Measurements from ENCODE around the gene PARP8.
"Not testable (repeated sequence)": the region's sequence is repeated elsewhere in the genome, so short reads cannot be mapped to it uniquely, and the experiment has no call there.

Gene PARP8

DNA sequence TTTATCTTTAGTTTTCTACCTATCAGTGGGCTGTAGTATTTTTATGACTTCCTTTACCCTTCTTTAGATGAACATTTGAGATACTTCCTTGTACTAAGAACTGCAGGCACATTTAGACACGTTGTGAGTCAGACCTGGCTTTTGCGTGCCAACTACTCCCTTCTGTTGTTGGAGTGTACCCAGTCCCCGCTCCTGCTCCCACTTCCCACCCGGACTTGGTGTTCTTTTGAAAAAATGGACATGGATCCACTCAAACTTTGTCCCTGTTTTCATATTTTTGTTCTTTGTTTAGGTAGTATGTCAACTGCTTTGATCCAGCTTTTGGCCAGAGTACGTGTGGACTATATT lies 60.7 kb downstream of the PARP8 start:
- no peak for DNase-seq (ENCODE audit: low read depth)

DNA sequence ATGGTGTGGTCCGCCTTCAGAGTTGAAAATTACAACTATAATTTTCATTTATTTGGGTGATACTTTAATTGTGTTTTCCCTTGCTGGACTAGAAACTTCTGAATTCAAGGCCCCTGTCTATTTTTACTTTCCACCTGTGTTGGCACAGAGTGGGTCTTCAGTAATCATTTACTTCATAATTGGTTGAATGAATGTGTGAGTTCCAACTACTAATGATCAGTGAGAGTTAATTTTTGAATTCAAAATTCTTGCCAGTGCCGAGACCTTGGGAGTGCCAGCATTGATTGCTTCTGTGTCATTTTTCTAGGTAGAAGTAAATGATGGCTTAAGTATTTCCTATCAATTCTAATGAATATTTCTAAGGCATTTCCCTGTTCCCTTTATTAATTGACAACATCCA lies 61.4 kb downstream of the PARP8 start:
- DNase-seq (ENCODE audit: low read depth) = no peak

DNA sequence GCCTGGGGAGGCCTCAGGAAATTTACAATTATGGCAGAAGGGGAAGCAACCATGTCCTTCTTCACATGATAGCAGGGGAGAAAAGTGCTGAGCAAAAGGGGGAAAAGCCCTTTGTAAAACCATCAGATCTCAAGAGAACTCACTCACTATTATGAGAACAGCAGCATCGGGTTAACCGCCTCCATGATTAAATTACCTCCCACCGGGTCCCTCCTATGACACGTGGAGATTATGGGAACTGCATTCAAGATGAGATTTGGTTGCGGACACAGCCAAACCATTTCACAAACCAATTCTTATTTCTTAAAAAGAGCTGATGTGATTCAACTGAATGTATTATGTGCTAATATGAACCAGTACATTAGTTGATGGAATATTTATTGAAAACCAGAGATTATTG lies 63.9 kb downstream of the PARP8 start:
- DNase-seq (ENCODE audit: low read depth) = no peak

DNA sequence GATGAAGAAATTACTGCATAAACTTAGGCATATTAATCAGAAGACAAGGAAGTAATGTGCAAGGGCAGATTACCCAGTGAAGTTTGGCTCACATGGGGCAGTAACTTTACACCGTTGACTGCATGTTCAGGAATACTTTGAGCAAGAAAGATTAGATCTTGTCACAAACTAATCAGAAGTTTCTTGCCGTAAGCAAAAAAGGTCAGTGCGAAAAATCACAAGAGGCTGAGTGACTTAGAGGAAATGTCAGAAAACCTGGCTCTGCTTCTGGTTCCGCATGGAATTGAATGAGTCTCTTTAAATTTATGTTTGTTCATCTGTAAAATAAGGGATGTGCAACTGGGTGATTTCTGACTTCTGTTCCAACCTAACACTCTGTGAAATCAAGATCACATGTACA lies 64.4 kb downstream of the PARP8 start:
- DNase-seq (ENCODE audit: low read depth) = no peak

DNA sequence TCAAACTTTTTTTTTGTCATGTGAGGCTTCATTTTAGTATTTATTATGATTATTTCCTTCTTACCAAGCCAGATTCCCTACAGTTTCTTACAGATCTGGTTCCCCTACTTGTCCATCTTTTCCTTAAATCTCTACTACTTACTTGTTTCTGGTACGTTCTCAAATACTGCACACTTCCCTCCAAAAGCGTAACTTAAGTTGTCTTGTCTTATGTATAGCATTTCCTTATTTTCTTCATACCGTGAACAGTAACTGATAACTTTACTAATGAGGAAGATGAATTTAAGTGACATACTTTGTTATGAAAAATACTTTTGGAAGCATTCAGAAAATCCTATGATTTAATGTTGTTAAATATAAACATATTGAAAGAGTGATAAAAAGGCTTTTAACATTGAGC lies 67.3 kb downstream of the PARP8 start:
- no peak for DNase-seq (ENCODE audit: low read depth)

DNA sequence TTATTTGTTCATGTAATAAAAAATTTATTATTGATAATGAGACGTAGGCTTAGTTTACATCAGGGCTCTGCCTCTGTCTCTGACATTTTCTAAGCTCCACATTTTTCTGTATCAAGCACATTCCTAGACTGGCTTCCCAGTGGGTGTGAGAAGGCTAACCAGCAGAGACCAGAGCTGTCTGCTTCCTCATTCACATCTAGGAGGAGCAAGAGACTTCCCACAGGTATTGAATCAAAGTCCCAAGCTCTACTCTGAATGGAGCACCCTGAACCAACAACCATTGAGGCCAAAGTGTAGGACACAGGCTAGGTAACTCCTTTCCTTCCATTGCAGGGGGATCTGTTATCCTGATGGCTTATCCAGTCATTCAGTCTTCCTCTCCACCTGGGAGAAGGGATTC lies 72.4 kb downstream of the PARP8 start:
- DNase-seq (ENCODE audit: low read depth) = no peak

DNA sequence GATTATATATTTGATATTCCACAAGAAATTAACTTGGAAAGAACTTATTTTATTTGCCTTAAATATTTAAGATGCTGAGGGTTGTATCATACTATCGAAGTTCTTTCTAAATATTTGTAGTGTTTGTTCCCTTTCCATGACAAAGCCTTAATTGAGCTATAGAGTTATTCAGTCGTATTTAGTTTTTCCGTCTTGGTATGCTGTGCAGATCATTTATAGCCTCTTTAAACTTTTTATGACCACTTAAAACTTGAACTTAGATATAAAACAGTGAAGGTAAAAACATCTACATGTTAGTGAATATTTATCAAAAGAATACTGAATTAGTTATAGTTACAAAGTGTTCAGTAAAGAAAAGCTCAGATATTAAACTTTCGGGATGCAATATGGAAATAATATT lies 74.4 kb downstream of the PARP8 start:
- no peak for DNase-seq (ENCODE audit: low read depth)

DNA sequence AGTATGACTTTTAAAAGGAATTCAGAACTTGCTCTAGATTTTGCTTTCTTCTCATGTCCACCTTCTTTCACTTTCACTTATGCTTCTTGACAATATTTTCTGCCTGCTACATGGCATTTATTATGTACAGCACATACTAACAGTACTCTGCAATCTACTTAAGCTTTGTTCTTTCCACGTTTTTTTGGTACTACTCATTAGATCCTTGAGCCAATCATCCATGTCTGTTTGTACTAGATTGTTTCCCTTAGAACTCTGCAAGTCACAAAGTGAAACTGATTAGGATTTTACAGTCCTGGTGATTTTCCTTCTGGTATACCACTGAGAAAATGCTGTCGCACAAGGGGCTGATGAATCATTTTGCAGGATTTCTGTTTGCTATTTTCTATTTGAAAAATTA lies 78.3 kb downstream of the PARP8 start:
- no peak for DNase-seq (ENCODE audit: low read depth)

DNA sequence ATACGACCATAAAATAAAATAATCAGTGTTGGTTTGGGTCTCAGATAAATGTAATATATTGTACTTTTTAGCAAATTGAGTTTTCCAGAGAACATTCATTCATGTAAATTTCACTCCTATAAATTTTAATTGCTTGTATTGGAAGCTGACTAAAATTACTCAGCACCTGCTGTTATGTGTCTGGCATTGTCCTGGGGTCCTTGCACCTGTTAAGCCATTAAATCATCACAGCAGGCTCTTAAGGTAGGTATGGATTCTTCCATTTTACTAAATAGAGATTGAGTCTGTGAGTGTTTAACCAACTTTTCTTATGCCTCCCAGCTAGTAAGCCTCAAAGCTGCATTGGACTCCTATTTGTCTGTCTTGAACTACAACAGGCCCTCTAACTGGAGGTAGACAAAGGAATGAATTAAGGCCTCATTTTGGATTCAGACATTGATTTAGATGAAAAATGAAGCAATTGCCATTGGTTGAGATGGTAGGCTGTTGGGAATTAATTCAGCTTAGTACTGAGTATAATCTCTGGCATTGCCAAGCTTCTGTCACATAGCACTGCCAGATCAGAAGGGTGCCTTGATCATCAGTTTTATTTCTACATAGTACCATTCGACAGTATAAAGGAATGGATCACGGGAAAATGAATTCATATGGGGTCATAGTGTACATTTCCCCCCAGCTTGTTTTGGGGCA lies 78.9 kb downstream of the PARP8 start:
- DNase-seq (ENCODE audit: low read depth) = no peak

DNA sequence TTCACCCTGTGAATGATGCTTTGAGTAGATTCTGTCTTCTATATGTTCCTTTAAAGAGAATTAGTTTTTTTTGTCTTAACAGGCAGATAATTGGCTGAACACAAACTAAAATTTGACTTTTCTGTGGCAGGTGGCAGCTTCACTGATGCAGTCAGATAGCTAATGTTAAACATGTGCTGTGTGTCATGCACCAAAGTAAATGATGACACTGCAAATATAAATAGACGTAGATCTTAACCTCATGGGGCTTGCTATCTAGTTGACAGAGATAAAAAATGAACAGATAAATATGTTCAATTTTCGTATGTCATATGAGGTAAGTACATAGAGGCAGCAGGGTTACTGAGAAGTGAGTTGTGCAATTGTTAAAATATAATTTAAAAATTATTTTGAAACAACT lies 82.7 kb downstream of the PARP8 start:
- no peak for DNase-seq (ENCODE audit: low read depth)

DNA sequence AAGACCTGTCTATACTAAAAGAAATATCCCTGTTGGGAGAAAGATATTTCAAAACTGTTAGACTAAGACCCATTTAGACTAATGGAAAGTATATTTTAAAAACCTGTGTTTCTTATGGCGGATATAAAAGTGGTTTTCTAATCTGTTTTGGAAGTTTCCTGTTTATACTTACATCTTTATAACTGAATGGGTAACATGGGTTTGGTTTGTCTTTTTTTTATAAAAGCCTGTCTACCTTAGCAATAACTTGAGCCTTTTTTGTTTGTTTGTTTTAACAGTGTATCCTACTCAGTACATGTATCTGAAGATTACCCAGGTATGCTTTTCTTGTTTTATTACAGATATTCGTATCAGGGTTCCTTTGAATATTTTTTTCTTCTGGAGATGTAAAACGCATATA lies 83.4 kb downstream of the PARP8 start:
- DNase-seq (ENCODE audit: low read depth) = no peak

DNA sequence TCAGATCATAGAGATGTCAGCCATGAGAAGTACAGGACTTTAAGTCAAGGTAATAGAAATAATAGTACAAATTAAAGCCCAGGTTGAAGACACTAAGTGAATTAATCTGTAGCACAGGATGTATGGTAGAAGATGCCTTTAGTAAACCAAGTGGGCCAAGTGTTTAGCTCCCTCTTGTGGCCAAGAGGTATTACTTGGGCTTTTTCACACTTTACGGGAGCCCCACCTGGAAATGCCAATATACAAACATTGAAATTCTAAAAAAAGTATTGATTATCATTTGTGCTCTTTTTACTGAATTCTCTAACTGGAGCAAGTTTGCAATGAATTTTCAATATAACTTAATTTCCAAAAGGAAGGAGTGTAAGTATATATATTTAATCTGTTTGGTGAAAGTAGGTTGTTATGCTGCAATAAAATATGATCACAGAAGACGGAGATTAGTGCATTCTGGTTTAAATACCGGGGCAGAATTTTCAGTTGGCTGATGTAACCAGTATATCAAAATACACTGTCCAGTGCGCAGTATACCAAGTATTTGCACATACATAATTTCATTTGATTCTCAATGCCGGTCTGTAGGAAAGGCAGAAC lies 84.7 kb downstream of the PARP8 start:
- no peak for DNase-seq (ENCODE audit: low read depth)

DNA sequence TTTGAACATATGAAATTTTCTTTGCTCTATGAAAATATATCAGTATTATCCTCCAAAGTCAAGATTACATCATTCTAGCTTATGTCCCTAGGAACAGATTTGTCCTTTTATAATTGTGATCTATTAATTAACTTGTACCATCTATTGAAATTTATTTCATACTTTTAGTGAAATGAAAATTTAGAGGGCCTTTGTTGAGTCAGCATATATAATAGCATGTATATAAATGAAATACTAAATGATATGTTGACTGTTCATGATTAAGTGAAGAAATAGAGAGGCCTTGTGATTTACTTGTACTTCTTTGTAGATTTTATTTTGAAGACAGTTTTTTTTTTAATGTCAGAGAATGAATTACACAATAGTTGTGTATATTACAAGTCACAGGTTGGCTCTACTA lies 86.4 kb downstream of the PARP8 start:
- DNase-seq (ENCODE audit: low read depth) = no peak

DNA sequence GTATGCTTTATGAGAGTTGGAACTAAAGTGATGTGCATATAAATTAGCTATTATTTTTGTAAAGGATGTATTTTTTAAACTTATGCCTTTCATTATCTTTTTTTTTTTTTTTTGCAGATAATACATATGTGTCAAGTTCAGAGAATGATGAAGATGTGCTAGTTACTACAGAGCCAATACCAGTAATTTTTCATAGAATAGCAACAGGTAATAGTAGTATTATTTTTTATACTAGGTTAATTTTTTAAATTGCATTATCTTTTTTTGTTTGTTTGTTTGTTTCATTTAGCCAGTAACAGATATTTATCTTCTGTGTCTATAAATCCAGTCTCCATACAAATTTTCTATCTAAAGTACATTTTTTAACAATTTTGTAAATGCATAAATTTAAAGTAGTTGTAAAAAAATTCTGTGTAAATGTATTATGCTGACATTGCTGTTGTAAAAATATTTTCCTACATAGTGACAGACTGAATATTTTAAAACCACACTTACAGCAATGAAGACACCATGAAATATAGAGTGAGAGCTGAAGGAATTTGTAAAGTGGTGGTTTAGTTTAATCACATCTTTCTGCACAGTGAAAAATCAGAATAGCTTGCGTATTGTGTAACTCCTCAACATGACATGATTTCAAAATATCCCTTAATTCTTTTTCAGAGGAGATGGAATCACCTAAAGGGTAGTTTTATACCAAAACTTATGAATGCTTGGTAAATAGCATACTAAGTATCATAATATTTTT lies 93.3 kb downstream of the PARP8 start:
- DNase-seq (ENCODE audit: low read depth) = no peak

DNA sequence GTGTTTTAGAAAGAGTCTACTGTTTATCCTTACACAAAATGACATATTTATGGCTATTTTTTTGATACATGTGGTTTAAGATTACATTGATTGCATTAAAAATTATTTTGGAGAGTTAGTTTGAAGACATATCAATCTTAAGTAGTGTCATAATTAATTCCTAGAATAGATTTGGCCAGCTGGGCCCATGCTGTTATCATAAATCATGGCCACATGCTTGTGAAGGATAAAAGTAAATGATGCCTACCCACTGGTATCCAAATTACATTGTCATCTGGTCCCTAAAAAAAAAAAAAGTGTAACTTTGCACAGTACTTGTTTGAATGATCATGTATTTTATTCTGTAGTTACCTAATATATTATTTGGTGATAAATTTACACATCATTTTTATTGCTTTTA lies 96.9 kb downstream of the PARP8 start:
- no peak for DNase-seq (ENCODE audit: low read depth)

DNA sequence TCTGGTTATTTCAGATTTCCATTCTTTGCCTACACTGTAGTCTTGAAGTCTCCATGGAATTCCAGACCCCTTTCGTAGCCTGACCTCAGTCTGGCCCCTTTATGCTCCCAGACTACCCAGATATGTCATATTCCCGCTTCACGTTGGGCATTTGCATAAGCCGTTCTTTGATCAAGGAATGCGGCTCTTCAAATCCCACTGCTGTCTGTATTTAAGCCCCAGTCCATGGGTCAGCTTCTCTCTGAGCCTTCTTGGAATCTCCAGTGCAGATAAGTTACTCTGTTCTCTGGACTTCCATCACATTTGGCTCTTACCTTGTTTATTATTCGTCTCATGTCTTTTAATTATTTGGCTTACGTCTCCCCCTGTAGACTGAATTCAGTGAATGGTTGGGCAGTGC lies 97.4 kb downstream of the PARP8 start:
- DNase-seq (ENCODE audit: low read depth) = no peak

DNA sequence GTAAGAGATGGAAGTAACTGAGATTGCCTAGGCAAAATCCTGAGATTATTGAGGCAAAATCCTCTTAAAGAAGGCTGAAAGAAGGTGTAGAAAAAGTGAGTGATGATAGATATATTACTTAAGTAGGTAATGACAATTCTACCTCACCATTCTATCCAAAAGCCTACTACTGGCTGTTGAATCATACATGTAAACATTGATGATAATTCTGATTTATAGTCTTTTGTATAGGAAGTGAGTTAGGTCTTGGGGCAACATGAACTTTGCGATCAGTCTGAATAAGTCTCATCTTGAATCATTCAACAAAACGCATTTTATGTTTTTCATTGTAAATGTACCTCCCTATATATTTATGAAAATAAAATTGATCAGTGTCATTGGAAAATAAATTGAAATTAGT lies 99.6 kb downstream of the PARP8 start:
- no peak for DNase-seq (ENCODE audit: low read depth)

DNA sequence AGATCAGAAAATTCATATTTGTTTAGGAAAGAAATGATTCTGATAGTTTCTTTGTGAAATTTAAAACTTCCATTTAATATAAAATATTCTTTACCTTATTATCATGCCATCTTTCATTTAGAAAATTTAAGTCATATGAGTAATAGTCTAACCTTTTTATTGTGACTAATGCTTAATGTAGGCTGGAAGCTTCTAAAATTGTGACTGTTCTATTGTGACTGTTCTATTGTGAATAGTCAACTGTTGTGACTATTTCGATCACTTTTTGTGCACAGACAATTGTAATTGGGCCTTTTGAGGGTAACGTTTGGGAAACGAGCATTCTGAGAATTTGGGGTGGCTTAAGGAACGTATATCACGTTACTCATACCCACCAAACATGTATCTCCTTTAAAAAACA lies 100.0 kb downstream of the PARP8 start:
- no peak for DNase-seq (ENCODE audit: low read depth)

DNA sequence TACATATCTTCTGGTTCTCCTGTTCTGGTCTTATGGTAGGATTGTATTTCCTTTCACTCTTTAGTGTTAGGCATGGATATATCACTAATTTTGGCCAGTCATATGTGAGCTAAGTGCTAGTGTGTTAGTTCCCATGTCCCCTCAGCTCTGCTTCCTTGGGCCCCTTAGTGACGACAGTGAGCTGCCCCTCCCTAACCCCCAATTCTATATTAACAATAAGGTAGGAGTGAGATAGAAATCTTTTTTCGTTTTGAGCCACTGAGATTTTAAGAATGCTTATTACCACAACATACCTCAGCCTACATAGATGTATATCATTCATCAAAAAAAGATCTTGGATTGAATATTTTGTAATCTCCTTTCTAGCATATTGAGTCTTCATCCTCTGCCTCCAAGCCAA lies 100.5 kb downstream of the PARP8 start:
- no peak for DNase-seq (ENCODE audit: low read depth)

DNA sequence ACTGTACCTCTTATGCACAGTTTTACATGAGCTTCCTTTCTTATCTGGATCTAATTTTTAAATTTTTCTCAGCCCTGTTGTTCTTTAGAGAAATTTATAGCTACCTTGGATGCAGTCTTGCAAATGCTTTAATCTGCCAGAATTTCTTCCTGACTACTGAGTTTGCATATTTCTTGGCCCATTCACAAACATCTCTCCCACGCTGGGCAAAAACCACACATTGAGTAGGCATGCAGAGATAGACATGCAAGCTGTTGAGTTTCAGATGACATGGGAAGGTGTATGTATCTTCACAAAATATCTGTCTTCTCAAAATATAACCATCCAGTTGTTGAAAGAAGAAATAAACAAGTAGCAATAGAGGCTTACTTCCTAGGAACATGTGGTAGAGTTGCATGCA lies 101.2 kb downstream of the PARP8 start:
- DNase-seq (ENCODE audit: low read depth) = no peak

DNA sequence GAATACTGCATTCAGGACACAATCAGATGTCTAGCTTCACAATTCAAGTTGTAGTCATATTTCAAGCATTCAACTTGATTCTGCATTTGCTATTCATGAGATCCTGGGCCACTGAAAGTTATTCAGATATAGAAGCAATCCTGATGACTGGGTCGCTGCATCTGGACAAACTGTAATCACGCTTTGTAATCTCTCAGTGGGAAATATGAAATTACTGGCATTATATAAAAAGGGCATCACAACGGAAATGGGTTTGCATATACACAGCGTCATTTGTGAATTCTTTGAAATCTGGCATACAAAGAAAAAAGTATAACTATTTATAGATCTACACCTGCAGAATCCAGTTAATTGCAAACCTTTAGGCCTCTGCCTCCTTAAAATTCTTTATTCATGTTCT lies 102.2 kb downstream of the PARP8 start:
- no peak for DNase-seq (ENCODE audit: low read depth)

DNA sequence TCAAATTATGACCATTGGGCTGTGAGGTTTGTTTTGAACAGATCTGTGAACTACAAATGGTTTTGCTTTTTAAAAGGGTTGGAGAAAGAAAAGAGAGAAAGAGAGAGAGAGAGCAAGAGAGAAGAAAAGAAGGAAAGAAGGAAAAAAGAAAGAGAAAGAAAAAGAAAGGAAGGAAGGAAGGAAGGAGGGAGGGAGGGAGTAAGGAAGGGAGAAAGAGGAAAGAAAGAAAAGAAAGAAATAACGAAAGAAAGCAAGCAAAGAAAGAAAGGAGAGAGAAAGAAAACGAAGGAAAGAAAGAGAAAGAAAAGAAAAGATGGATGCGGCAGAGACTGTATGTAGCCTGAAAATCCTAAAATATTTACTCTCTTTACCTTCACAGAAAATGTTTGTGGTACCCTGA lies 104.0 kb downstream of the PARP8 start:
- DNase-seq (ENCODE audit: low read depth) = no peak

DNA sequence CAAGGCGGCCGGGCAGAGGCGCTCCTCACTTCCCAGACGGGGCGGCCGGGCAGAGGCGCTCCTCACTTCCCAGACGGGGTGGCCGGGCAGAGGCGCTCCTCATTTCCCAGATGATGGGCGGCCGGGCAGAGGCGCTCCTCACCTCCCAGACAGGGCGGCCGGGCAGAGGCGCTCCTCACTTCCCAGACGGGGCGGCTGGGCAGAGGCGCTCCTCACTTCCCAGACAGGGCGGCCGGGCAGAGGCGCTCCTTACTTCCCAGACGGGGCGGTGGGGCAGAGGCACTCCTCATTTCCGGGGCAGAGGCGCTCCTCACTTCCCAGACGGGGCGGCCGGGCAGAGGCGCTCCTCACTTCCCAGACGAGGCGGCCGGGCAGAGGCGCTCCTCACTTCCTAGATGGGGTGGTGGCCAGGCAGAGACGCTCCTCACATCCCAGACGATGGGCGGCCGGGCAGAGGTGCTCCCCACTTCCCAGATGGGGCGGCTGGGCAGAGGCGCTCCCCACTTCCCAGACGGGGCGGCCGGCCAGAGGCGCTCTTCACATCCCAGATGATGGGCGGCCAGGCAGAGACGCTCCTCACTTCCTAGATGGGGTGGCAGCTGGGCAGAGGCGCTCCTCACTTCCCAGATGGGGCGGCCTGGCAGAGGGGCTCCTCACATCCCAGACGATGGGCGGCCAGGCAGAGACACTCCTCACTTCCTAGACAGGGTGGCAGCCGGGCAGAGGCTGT lies 108.2 kb downstream of the PARP8 start:
- DNase-seq (ENCODE audit: low read depth) = not testable (repeated sequence)

All from stimulated activated CD8-positive, alpha-beta memory T cell treated with anti-CD3 and anti-CD28 coated beads, Interleukin-15, amount 100 ng/mL, for 24 hours (primary cell).